Thyroid gland (tissue), 4 donors: ENCODE data around the gene FGF16. TPM values are rescaled to one million over a fixed set of nuclear protein-coding genes. Genes with fewer than 3 reads are reported as not detected.

ENCODE experiments used
- DNase-seq, 2 donors: peaks; one replicate each; pipeline ENCODE4 v3.0.0-alpha.2; 2019
- H3K27ac ChIP-seq, 3 donors: fragments of 200-600 bp; sonication (generic); 1 replicate in 2 of 3; 2 replicates in 1 of 3; pipeline ENCODE4 v1.5.1; 2016 to 2019; ENCODE audit warnings: mild to moderate bottlenecking in 1 of 3, moderate library complexity in 1 of 3
- H3K27me3 ChIP-seq: fragments of 200-600 bp; sonication (generic); one replicate; pipeline ENCODE4 v1.5.1; 2019
- H3K36me3 ChIP-seq, 2 donors: fragments of 200-600 bp; sonication (generic); one replicate each; pipeline ENCODE4 v1.5.1; 2016 to 2019
- H3K4me1 ChIP-seq, 2 donors: fragments of 200-600 bp; sonication (generic); one replicate each; pipeline ENCODE4 v1.5.1; 2017 to 2019
- H3K4me3 ChIP-seq, 3 donors: fragments of 200-600 bp; sonication (generic); replicated peaks in 1 of 3; 1 replicate in 2 of 3; 2 replicates in 1 of 3; pipeline ENCODE4 v1.5.1; 2016; ENCODE audit warnings: mild to moderate bottlenecking in 1 of 3
- H3K9me3 ChIP-seq: fragments of 200-600 bp; sonication (generic); one replicate; pipeline ENCODE4 v1.5.1; 2017
- POLR2A ChIP-seq, 2 donors: fragments of 450-650 bp; IDR thresholded peaks; one replicate each; pipeline ENCODE4 v1.6.1; 2017; ENCODE audit warnings: antibody characterized with exemption in 2 of 2, mild to moderate bottlenecking in 2 of 2, moderate library complexity in 1 of 2
- WGBS, 2 donors: methylation state at CpG; one replicate each; pipeline ENCODE4 v1.1.5; 2017; 5-methylcytosine and 5-hydroxymethylcytosine counted together
- intact Hi-C: fragments of 100-400 bp; cut with DNase I; formaldehyde crosslinking; loops from one replicate; pipeline ENCODE4 v1.15.1; 2023
- total RNA-seq, 4 donors: library from RNA; depleted of rRNA; stranded (reverse); fragments of >200 nt; gene quantifications; one replicate each; pipeline ENCODE4 v1.2.3, GENCODE V29; 2016
- TF ChIP-seq, protein P1 (sequence below), 6 experiments: fragments of 200-600 bp in 3 of 6; fragments of 450-650 bp in 3 of 6; sonication (generic) in 3 of 6; IDR thresholded peaks; one replicate each; pipeline ENCODE4 v1.5.1; 2016 to 2019; ENCODE audit warnings: antibody characterized with exemption in 6 of 6, mild to moderate bottlenecking in 2 of 6, inconsistent platforms in 1 of 6, moderate library complexity in 1 of 6

Gene FGF16
- total RNA-seq, 4 donors from 2014 or later: 0.22 to 0.27 TPM; not detected in 2

GRCh38 chrX:77502951-77503525 is 55.8 kb downstream of the FGF16 start:
- no peak overlapping the region for H3K27ac ChIP-seq
- WGBS, 2 donors: 18 to 36% methylated on average over 2 of the region's 2 CpGs

DNA sequence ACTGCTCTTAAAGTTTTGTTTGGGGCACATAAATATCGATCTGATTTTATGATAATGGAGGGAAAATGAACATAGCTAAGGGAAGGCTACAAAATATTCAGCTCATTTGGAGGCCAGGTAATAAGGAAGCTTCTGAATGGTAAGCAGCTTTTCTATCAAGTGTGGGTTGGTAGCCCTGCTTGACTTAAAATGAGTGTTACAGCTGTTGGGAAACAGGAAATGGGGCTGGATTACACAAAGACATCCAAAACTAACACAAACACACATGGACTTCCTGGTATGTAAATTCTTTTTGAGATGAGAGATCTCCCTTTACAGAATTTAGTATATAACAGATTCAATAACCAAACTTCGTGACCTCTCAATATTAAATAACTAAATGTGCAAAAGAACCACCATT is 58.0 kb downstream of the FGF16 start:
- H3K4me1 ChIP-seq: no peaks in the 10 kb centered on the region
- H3K9me3 ChIP-seq: no peaks in the 10 kb centered on the region
- TF ChIP-seq POLR2A (IDR thresholded peaks at IDR 0.05): no peak
- TF ChIP-seq, protein P1, sequence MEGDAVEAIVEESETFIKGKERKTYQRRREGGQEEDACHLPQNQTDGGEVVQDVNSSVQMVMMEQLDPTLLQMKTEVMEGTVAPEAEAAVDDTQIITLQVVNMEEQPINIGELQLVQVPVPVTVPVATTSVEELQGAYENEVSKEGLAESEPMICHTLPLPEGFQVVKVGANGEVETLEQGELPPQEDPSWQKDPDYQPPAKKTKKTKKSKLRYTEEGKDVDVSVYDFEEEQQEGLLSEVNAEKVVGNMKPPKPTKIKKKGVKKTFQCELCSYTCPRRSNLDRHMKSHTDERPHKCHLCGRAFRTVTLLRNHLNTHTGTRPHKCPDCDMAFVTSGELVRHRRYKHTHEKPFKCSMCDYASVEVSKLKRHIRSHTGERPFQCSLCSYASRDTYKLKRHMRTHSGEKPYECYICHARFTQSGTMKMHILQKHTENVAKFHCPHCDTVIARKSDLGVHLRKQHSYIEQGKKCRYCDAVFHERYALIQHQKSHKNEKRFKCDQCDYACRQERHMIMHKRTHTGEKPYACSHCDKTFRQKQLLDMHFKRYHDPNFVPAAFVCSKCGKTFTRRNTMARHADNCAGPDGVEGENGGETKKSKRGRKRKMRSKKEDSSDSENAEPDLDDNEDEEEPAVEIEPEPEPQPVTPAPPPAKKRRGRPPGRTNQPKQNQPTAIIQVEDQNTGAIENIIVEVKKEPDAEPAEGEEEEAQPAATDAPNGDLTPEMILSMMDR (IDR thresholded peaks at IDR 0.05): no peak
- H3K36me3 ChIP-seq: peaks cover 0 to 4% of the 10 kb centered on the region in 2 donors
- no peak for DNase-seq
- no peak overlapping the region for H3K4me3 ChIP-seq
- no peaks in the 10 kb centered on the region for H3K27me3 ChIP-seq
- no peak overlapping the region for H3K27ac ChIP-seq
- intact Hi-C loops: no loop called here
- 91 to 93% methylated on average over 2 of the region's 2 CpGs for WGBS, 2 donors

More at GRCh38 chrX:77502951-77503525, 55.8 kb downstream of the FGF16 start:
- no peak overlapping the region for H3K4me3 ChIP-seq
- no peak for DNase-seq
- intact Hi-C loops: no loop called here
- H3K4me1 ChIP-seq: no peaks in the 10 kb centered on the region
- no peaks in the 10 kb centered on the region for H3K9me3 ChIP-seq
- TF ChIP-seq, protein P1 (IDR thresholded peaks at IDR 0.05): no peak
- TF ChIP-seq POLR2A (IDR thresholded peaks at IDR 0.05): no peak
- H3K27me3 ChIP-seq: no peaks in the 10 kb centered on the region
- H3K36me3 ChIP-seq: no peaks in the 10 kb centered on the region
